ENCODE results near the gene HGFAC. TPM values are rescaled to one million over a fixed set of nuclear protein-coding genes. Genes with fewer than 3 reads are reported as not detected.

The HGFAC gene
- total and polyA plus RNA-seq, 2 of the 13 experiments (the other 11 are each of a cell fraction or from before 2014, with no cell fraction given) = 8.5 to 63.6 TPM

- TF ChIP-seq MYNN (CRISPR knock-in tag; IDR thresholded peaks at IDR 0.05; ENCODE audit: low read depth) (no peak), HOXA9 (CRISPR knock-in tag; IDR thresholded peaks at IDR 0.05; ENCODE audit: borderline replicate concordance) (no peak), ZNF101 (CRISPR knock-in tag; IDR thresholded peaks at IDR 0.05; ENCODE audit: borderline replicate concordance, low read depth) (no peak), ZFP91 (CRISPR knock-in tag; IDR thresholded peaks at IDR 0.05; ENCODE audit: borderline replicate concordance) (peak; percentile 57), RBAK (CRISPR knock-in tag; IDR thresholded peaks at IDR 0.05) (no peak), SMAD3 (CRISPR knock-in tag; IDR thresholded peaks at IDR 0.05) (peak; percentile 41; the same call in 1 of the 2 replicates), GFI1 (CRISPR knock-in tag; IDR thresholded peaks at IDR 0.05; ENCODE audit: borderline replicate concordance) (no peak), ZMYM3 (CRISPR knock-in tag; IDR thresholded peaks at IDR 0.05) (peak; percentile 37; the same call in 1 of the 2 replicates), ZNF460 (CRISPR knock-in tag; IDR thresholded peaks at IDR 0.05; ENCODE audit: borderline replicate concordance) (no peak), GLI4 (CRISPR knock-in tag; IDR thresholded peaks at IDR 0.05; ENCODE audit: borderline replicate concordance) (0 out of 2 replicates have a peak, but pooled peaks have one; percentile 30), YY1 (IDR thresholded peaks at IDR 0.05; ENCODE audit: insufficient read depth, insufficient replicate concordance, low read depth, low read length) (peak; percentile 50), ZNF225 (CRISPR knock-in tag; IDR thresholded peaks at IDR 0.05) (no peak), EED (CRISPR knock-in tag; IDR thresholded peaks at IDR 0.05) (peak; percentile 50; the same call in 1 of the 2 replicates), SIN3A (IDR thresholded peaks at IDR 0.05; ENCODE audit: borderline replicate concordance, low read depth, low read length) (no peak), ZNF563 (CRISPR knock-in tag; IDR thresholded peaks at IDR 0.05) (0 out of 2 replicates have a peak, but pooled peaks have one; percentile 25), SNAI1 (CRISPR knock-in tag; IDR thresholded peaks at IDR 0.05; ENCODE audit: borderline replicate concordance) (no peak), SOX5 (CRISPR knock-in tag; IDR thresholded peaks at IDR 0.05; ENCODE audit: borderline replicate concordance) (peak; percentile 87; the same call in 1 of the 2 replicates), MED8 (CRISPR knock-in tag; IDR thresholded peaks at IDR 0.05; ENCODE audit: insufficient replicate concordance) (peak; percentile 90), PHF20 (CRISPR knock-in tag; IDR thresholded peaks at IDR 0.05) (no peak), MTF1 (CRISPR knock-in tag; IDR thresholded peaks at IDR 0.05) (no peak; the same call in 1 of the 2 replicates), RBM22 (optimal IDR thresholded peaks at IDR 0.05; ENCODE audit: low read length) (no peak), HIVEP1 (CRISPR knock-in tag; IDR thresholded peaks at IDR 0.05) (peak; percentile 69; the same call in 1 of the 2 replicates), ZEB1 (IDR thresholded peaks at IDR 0.05; ENCODE audit: insufficient replicate concordance, low read depth) (no peak), ZNF557 (CRISPR knock-in tag; IDR thresholded peaks at IDR 0.05) (no peak), ZMYM4 (CRISPR knock-in tag; IDR thresholded peaks at IDR 0.05) (no peak; the same call in 1 of the 2 replicates), POLR2A (IDR thresholded peaks at IDR 0.05; ENCODE audit: insufficient read depth in 1 of 2, low read depth in 2 of 2, low read length in 2 of 2) (peak in 1 of 2 experiments; percentile 85; a peak in 2 of 4 replicates)
- TF ChIP-seq, protein P1, sequence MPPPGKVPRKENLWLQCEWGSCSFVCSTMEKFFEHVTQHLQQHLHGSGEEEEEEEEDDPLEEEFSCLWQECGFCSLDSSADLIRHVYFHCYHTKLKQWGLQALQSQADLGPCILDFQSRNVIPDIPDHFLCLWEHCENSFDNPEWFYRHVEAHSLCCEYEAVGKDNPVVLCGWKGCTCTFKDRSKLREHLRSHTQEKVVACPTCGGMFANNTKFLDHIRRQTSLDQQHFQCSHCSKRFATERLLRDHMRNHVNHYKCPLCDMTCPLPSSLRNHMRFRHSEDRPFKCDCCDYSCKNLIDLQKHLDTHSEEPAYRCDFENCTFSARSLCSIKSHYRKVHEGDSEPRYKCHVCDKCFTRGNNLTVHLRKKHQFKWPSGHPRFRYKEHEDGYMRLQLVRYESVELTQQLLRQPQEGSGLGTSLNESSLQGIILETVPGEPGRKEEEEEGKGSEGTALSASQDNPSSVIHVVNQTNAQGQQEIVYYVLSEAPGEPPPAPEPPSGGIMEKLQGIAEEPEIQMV (CRISPR knock-in tag; IDR thresholded peaks at IDR 0.05; ENCODE audit: low read depth) = no peak
Measured at GRCh38 chr4:3407930-3408792, 33.6 kb upstream of the HGFAC start (continued).

All from HepG2 (cell line).